NCI-H510A treated with DMSO at 0.1 percent for 48 hours (cell line): Measurements from ENCODE around the gene GPR176.
"Not testable (repeated sequence)": the region's sequence is repeated elsewhere in the genome, so short reads cannot be mapped to it uniquely, and the experiment has no call there.

ENCODE experiments used
- DNase-seq: peaks from one replicate; lab custom pipeline; 2025; lab: John Stamatoyannopoulos, UW

The GPR176 gene

DNA sequence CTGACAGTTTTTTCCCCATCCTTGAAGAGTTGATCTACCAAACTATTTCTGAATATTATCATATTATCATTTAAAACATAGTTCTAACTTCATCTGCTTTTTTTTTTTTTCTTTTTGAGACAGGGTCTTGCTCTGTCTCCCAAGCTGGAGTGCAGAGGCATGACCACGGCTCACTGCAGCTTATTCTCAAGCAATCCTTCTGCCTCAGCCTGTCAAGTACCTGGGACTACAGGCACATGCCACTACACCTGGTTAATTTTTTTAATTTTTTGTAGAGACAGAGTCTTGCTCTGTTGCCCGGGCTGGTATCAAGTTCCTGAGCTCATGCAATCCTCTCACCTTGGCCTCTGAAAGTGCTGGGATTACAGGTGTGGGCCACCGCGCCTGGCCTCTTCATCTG is 15.2 kb upstream of the GPR176 start:
- no peak for DNase-seq

DNA sequence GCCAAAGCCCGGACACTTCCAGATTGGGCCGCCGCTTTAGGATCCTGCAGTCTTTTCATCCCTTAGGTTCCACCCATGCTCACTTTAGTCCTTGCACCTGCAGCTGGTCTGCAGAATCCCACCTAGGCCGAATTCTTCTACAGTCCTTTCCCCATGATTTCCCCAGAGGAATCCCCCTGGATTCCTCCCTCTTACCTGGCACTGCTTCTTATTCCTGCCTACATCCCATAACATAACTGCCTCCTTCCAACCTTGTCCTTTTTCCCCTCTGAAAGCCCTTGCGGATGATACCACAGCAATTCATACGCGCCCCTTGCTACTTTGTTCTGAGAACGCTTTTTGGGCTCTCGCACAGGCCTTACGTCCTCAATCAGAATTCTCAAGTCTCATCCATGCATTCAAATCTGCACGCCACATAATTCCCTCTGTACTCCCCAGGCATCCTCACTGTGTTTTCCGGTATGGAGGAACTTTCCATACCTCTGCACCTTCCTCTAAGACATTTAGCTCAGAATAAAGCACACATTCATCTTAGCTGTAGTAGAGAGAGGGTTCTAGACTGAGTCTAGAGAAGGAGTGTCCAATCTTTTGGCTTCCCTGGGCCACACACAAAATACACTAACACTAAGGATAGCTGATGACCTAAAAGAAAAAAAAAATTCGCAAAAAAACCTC is 14.5 kb upstream of the GPR176 start:
- no peak for DNase-seq

DNA sequence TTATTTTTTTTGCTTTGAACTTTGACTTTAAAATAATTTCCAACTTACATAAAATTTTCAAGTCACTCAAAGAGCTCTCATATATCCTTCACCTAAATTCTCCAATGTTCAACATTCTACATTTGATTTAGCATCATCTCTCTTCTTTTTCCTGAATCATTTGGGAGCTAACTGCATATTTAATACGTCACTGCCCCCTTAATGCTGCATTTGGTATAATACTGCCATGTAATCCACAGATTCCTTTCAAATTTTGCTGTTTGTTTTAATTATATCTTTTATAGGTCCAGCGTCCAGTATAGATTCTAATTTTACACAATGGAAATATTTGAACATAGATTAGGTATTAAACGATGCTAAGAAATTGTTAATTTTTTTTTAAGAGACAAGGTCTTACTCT is 11.5 kb upstream of the GPR176 start:
- no peak for DNase-seq

DNA sequence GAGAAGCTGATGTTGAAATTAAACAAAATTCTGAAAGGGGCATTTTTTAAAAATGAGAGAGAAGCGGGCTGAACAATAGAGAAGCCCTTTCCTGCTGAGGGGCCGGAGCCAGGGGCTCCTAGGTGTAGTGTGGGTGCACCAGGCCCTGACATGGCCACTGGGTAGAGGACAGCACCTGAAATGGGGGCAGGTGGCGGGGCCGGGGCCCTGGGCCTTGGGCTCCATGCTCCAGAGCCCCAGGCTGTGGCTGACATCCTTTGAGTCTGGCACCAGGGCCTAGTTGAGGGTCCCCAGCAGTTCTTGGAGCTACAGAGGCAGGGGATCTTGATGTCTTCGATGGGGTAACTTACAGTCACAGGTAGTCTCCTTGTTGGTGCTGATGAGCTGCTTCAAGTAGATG is 6.5 kb upstream of the GPR176 start:
- no peak for DNase-seq

GRCh38 chr15:39925112-39925842 is 5.2 kb upstream of the GPR176 start:
- no peak for DNase-seq

DNA sequence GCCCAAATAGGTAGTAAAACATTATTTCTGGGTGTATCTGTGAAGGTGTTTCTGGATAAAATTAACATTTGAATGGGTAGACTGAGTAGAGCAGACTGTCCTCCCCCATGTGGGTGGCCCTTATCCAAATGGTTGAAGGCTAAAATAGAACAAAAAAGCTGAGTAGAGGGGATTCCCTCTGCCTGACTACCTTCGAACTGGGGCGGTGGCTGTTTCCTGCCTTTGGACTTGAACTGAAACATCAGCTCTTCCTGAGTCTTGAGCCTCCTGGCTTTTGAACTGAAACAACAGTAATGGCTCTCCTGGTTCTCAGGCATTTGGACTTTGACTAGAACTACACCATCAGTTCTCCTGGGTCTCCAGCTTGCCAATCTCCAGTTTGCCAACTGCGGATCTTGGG is 4.4 kb upstream of the GPR176 start:
- DNase-seq: no peak

- DNase-seq: no peak
These were observed 2.5 kb upstream of the GPR176 start for GRCh38 chr15:39922462-39923092.

- peak; percentile 50 for DNase-seq
These were observed 1.2 kb upstream of the GPR176 start for GRCh38 chr15:39921274-39921638.

- DNase-seq: peak; percentile 50
These were observed 626 bp upstream of the GPR176 start for GRCh38 chr15:39920510-39921273.

- DNase-seq: no peak
These were observed 687 bp downstream of the GPR176 start for GRCh38 chr15:39919411-39919747.

GRCh38 chr15:39918688-39919385 is 1.2 kb downstream of the GPR176 start:
- no peak for DNase-seq

DNA sequence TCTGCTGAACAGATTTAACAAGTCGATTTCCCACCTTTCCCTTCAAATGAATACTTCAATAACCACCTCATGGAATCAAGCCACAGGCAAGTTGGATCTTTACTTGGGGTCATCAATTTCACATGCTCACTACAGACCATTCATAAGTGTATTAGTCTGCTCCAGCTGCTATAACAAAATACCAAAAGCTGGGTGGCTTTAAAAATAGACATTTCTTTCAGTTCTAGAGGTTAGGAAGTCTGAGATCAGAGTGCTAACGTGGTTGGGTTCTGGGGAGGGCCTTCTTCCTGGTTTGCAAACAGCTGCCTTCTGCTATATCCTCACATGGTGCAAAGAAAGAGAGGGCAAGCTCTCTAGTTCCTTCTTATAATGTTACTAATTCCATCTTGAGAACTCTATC is 5.1 kb downstream of the GPR176 start:
- DNase-seq: no peak

GRCh38 chr15:39909007-39909406 is 11.1 kb downstream of the GPR176 start:
- no peak for DNase-seq

DNA sequence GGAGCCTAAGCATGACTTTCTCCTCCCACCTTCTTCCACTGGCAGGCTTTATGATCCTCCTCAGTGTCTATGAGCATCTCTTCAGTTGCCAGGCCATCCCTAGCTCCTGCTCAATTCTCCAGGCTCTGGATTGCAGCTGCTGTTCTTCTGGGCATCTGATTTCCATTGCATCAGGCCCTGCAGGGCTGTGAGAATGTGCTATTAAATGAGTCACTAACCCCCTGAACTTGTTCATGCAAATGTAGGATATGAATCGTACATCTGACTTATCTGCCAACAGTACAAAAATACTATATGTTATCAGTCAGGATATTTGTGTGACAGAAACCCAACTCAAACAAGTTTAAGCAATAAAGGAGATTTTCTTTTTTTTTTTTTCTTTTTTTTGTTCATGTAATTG is 11.9 kb downstream of the GPR176 start:
- no peak for DNase-seq

- no peak for DNase-seq
These were observed 12.8 kb downstream of the GPR176 start for GRCh38 chr15:39907216-39907615.

DNA sequence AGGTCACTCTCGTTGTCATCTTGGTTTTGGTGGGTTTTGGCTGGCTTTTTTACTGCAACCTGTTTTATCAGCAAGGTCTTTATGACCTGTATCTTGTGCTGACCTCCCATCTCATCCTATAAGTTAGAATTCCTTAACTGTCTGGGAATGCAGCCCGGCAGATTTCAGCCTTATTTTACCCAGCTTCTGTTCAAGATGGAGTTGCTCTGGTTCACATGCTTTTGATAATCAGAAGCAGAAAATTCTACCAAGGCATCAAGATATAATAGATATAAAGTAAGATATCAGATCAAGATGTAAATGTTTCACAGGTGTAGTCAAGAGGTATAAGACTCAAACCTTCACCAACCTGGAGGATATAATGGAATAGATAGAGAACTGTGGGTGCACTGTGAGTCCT is 16.0 kb downstream of the GPR176 start:
- no peak for DNase-seq

- DNase-seq: no peak
These were observed 21.7 kb downstream of the GPR176 start for GRCh38 chr15:39898317-39898716.

DNA sequence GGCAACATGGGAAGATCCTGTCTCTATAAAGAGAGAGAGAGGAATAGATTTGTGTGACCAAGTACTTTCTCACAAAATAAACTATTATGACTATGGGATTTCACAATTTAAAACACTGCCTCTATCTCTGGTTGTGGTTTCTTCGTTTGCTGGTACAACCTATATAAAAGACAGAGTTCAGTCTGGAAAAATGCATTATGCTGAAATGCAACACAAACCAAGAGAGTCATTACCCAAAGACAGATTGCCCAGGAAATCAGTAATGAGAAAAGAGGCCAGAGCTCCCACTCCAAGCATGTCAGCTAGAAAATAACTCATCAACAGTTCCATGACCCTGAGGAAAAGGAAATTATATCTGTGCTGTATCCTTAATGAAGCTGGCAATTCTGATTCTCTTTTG is 23.2 kb downstream of the GPR176 start:
- DNase-seq: no peak

DNA sequence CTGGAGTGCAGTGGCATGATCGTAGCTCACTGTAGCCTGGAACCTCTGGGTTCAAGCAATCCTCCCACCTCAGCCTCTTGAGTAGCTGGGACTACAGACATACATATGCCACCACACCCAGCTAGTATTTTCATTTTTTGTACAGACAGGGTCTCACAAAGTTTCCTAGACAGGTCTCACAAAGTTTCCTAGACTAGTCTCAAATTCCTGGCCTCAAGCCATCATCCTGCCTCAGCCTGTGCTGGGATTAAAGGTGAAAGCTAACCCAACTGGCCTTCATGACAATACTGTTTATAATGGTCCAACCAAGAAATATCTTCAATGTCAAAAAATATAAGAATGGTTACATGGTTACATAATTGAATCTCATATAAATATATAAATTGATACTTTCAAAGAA is 24.0 kb downstream of the GPR176 start:
- DNase-seq: no peak

- DNase-seq: not testable (repeated sequence)
These were observed 27.0 kb downstream of the GPR176 start for GRCh38 chr15:39893051-39893450.

GRCh38 chr15:39892418-39892817 is 27.6 kb downstream of the GPR176 start:
- DNase-seq: no peak

GRCh38 chr15:39890621-39891020 is 29.4 kb downstream of the GPR176 start:
- DNase-seq: peak; percentile 9
